ENCODE results near the gene PATJ.

- TF ChIP-seq CTCF (IDR thresholded peaks at IDR 0.05), result no peak
- no peak for TF ChIP-seq EP300 (IDR thresholded peaks at IDR 0.05; ENCODE audit: low read depth)
Observed at GRCh38 chr1:62188111-62188510, 445.8 kb downstream of the PATJ start.
